ENCODE data around the gene BCOR. TPM values are rescaled to one million over a fixed set of nuclear protein-coding genes. Genes with fewer than 3 reads are reported as not detected.
A peak's percentile ranks its signal among the peaks of the same experiment; 100 is the strongest.

BCOR gene
- total and polyA plus RNA-seq, 9 of the 15 experiments (the other 6 are each of a cell fraction or from before 2014, with no cell fraction given) = 27.5 to 113 (median 37.6) TPM

- TF ChIP-seq MAFG (tag; conservative IDR thresholded peaks at IDR 0.05) (no peak), POLR2G (IDR thresholded peaks at IDR 0.05; ENCODE audit: low read depth, low read length) (no peak), KLF16 (IDR thresholded peaks at IDR 0.05) (peak; percentile 71), L3MBTL2 (IDR thresholded peaks at IDR 0.05) (no peak), RB1 (IDR thresholded peaks at IDR 0.05; ENCODE audit: low read depth) (no peak), ZC3H4 (CRISPR knock-in tag; IDR thresholded peaks at IDR 0.05; ENCODE audit: borderline replicate concordance) (no peak), SP1 (CRISPR knock-in tag; IDR thresholded peaks at IDR 0.05) (0 out of 2 replicates have a peak, but pooled peaks have one; percentile 33), SP2 (IDR thresholded peaks at IDR 0.05; ENCODE audit: extremely low read depth, low read depth, low read length, poor library complexity, severe bottlenecking) (no peak), HDAC3 (IDR thresholded peaks at IDR 0.05; ENCODE audit: borderline replicate concordance, partially characterized antibody) (peak; percentile 32), RFX7 (CRISPR knock-in tag; IDR thresholded peaks at IDR 0.05) (no peak), CBX3 (IDR thresholded peaks at IDR 0.05; ENCODE audit: borderline replicate concordance in 1 of 2, low read length in 2 of 2) (peak in 1 of 2 experiments; percentile 46; a peak in 1 of 3 replicates), MBD1 (CRISPR knock-in tag; IDR thresholded peaks at IDR 0.05) (no peak), USF1 (CRISPR knock-in tag; IDR thresholded peaks at IDR 0.05) (no peak), CBX1 (IDR thresholded peaks at IDR 0.05; ENCODE audit: low read depth) (no peak), GTF2A2 (tag; IDR thresholded peaks at IDR 0.05) (no peak), C11orf30 (IDR thresholded peaks at IDR 0.05; ENCODE audit: low read depth) (no peak), TCF7L2 (IDR thresholded peaks at IDR 0.05; ENCODE audit: low read depth, low read length) (no peak; the same call in 1 of the 2 replicates), HCFC1 (IDR thresholded peaks at IDR 0.05; ENCODE audit: low read depth, low read length) (no peak), AFF4 (CRISPR knock-in tag; IDR thresholded peaks at IDR 0.05) (no peak), SMARCE1 (IDR thresholded peaks at IDR 0.05) (peak; percentile 72), VEZF1 (CRISPR knock-in tag; IDR thresholded peaks at IDR 0.05) (peak; percentile 97), ZNF551 (CRISPR knock-in tag; IDR thresholded peaks at IDR 0.05) (no peak)
Measured at GRCh38 chrX:40117715-40118285, 20.0 kb upstream of the BCOR start (continued).
